Measurements from ENCODE around the gene TMEM63A. TPM values are rescaled to one million over a fixed set of nuclear protein-coding genes. Genes with fewer than 3 reads are reported as not detected.
"Not testable (repeated sequence)": the region's sequence is repeated elsewhere in the genome, so short reads cannot be mapped to it uniquely, and the experiment has no call there.

Gene TMEM63A
- total RNA-seq, 1 donor from 2014 or later = 12.4 TPM

GRCh38 chr1:225816643-225817538 is 65.3 kb downstream of the TMEM63A start:
- DNase-seq = peak; percentile 42

GRCh38 chr1:225815526-225816178 is 66.5 kb downstream of the TMEM63A start:
- no peak for DNase-seq

- DNase-seq = not testable (repeated sequence)
These were observed 67.1 kb downstream of the TMEM63A start for GRCh38 chr1:225815090-225815489.

GRCh38 chr1:225814381-225814780 is 67.8 kb downstream of the TMEM63A start:
- DNase-seq = no peak

- peak; percentile 24 for DNase-seq
These were observed 68.8 kb downstream of the TMEM63A start for GRCh38 chr1:225813214-225813964.

- no peak for DNase-seq
These were observed 69.5 kb downstream of the TMEM63A start for GRCh38 chr1:225812488-225813213.

- peak; percentile 42 for DNase-seq
These were observed 70.3 kb downstream of the TMEM63A start for GRCh38 chr1:225811622-225812487.

GRCh38 chr1:225810579-225811538 is 71.3 kb downstream of the TMEM63A start:
- DNase-seq = peak; percentile 53

- DNase-seq = peak; percentile 88
These were observed 72.2 kb downstream of the TMEM63A start, which contains the start of gene EPHX1 for GRCh38 chr1:225809842-225810578. TSS of gene EPHX1 (plus strand) at chr1:225810124. CDS start at chr1:225828730, 18,606 bp downstream.

GRCh38 chr1:225808136-225808535 is 74.0 kb downstream of the TMEM63A start:
- no peak for DNase-seq

GRCh38 chr1:225806736-225807135 is 75.4 kb downstream of the TMEM63A start:
- DNase-seq = not testable (repeated sequence)

- DNase-seq = no peak
These were observed 75.9 kb downstream of the TMEM63A start for GRCh38 chr1:225806249-225806648.

- DNase-seq = not testable (repeated sequence)
These were observed 81.0 kb downstream of the TMEM63A start for GRCh38 chr1:225801146-225801545.

GRCh38 chr1:225796097-225796496 is 86.1 kb downstream of the TMEM63A start:
- DNase-seq = not testable (repeated sequence)

Other genes starting within 250 kb of the TMEM63A start
- gene ENAH, start 229.3 kb downstream of the TMEM63A start, total RNA-seq = 47.0 and 63.1 TPM in 2 replicates
- 229 and 392 TPM in 2 replicates for gene SRP9, start 104.6 kb downstream of the TMEM63A start, total RNA-seq
- gene EPHX1, start 72.3 kb downstream of the TMEM63A start, total RNA-seq = 43.7 and 91.0 TPM in 2 replicates
- 0.19 TPM in 1 of 2 replicates, not detected in the other for gene LEFTY1, start 6.8 kb upstream of the TMEM63A start, total RNA-seq
- 35.7 and 41.1 TPM in 2 replicates for gene PYCR2, start 41.9 kb upstream of the TMEM63A start, total RNA-seq
- gene LEFTY2, start 58.8 kb upstream of the TMEM63A start, total RNA-seq = under 0.01 TPM in 1 of 2 replicates, not detected in the other
- 23.9 and 32.5 TPM in 2 replicates for gene SDE2, start 117.0 kb upstream of the TMEM63A start, total RNA-seq
- 205 and 269 TPM in 2 replicates for gene H3-3A, start 180.3 kb upstream of the TMEM63A start, total RNA-seq

All from dermis blood vessel endothelial cell (primary cell).